Measurements from ENCODE around the gene OBSCN.

Gene OBSCN

GRCh38 chr1:228373004-228373680 lies 165.3 kb downstream of the OBSCN start:
- DNase-seq: no peak

GRCh38 chr1:228373681-228374571 lies 166.1 kb downstream of the OBSCN start:
- DNase-seq: no peak

DNA sequence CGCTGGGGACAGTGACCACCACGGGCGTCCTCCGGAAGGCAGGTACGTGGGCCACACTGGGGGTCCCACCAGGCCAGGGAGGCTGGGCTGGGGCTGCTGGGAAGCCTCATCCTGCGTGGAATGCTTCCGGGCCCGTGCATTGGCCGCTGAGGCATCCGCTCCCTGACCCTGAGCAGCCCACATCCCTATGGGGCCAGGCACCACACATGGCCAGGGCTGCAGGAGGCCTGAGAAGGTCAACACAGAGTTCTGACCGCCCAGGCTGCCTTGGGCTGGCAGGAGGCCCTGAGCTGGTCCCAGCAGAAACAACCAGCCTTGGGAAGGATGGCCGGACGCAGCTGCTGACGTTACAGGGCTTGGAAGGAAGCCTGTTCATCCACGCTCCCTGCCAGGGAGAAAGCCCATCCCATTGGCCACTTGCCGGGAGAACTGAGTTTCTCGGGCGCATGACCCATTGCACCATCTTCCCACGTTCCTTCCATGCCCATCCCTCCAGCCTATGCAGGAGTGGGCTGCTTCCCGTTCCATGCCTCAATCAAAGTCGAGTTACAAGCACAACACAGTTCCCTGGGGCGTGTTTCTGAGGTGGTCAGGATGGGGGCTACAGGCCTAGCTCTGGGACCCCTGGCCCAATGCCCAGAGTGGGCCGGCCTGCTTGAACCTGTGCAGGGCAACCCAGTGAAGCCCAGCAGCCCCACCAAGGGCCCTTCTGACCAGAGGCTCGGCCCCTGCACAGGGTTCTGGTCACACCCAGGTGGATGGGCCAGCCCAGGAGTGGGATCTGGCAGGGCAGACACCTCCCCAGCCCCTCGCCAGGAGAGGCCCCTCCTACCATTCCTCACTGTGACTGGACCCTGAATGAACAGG lies 167.1 kb downstream of the OBSCN start:
- DNase-seq: peak; percentile 74

DNA sequence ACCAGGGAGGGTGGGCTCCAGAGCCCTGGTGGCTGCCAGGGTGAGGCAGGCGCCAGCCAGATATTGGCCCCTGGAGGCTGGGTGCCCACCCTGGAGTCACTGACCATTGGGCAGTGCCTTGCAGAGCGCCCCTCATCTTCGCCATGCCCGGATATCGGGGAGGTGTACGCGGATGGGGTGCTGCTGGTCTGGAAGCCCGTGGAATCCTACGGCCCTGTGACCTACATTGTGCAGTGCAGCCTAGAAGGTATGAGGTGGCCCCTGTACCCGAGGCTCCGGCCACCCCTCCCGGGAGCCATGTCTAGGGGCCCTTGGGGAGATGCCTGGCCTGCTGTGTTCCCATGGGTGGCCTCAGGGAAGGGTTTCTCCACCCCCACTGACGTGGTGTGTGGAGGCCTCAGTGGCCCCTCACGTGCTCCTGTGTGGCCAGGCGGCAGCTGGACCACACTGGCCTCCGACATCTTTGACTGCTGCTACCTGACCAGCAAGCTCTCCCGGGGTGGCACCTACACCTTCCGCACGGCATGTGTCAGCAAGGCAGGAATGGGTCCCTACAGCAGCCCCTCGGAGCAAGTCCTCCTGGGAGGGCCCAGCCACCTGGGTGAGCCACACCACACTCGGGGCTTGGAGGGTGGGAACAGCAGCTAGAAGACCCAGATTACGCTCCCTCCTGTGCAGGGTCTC lies 167.9 kb downstream of the OBSCN start:
- DNase-seq: no peak

DNA sequence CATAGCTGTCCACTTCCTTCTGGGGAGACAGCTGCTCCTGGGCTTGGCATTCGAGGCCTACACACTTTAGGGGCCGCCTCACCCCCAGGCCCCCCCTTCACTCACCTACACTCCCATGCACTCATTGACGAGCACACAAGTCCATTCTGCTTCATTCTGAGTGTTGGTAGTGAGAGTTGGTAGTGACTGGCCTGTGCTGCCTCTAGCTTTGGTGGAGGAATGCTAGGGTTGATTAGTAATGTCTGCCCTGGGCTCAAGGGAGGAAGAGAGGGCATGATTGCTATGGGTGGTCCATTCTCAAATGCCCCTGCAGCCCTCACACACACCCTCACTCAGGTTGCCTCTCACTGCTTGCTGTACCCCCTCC lies 168.4 kb downstream of the OBSCN start:
- DNase-seq: no peak

DNA sequence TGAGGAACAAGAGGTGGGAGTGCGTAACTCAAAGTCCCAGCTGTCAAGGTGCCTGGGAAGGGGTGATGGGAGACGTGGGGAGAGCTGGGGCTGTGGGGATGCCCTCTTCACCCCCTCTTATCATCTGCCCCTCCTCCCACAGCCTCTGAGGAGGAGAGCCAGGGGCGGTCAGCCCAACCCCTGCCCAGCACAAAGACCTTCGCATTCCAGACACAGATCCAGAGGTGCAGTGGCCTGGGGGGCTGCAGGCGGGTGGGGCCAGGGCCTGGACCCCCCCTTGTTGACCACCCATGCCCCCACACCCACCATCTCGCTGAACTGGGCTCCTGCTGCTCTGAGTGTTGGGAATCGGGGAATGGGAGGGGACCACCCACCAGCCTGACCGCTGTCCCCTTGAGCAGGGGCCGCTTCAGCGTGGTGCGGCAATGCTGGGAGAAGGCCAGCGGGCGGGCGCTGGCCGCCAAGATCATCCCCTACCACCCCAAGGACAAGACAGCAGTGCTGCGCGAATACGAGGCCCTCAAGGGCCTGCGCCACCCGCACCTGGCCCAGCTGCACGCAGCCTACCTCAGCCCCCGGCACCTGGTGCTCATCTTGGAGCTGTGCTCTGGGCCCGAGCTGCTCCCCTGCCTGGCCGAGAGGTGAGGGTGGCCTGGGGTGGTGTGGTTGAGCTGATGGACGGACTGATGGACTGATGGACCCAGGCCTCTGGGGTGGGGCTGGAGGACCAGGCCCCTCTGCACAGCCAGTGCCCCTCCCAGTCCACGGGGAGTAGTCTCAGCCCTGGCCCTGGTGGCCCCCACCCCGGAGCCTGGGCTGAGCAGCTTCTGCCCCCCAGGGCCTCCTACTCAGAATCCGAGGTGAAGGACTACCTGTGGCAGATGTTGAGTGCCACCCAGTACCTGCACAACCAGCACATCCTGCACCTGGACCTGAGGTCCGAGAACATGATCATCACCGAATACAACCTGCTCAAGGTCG lies 169.1 kb downstream of the OBSCN start:
- no peak for DNase-seq

DNA sequence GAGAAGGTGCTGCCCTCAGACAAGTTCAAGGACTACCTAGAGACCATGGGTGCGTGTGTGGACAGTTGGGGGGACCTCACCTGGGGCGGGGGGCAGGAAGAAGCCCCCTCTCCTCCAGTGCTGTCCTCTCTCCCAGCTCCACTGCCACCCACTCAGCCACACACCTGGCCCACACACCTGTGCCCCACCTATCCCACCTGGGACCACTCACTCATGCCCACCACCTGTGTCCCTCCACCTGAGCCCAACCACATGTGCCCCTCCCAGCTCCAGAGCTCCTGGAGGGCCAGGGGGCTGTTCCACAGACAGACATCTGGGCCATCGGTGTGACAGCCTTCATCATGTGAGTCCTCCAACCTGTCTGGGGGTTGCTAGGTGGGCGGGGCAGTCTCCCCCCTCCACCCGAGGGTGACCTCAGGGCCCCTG lies 169.8 kb downstream of the OBSCN start:
- no peak for DNase-seq

DNA sequence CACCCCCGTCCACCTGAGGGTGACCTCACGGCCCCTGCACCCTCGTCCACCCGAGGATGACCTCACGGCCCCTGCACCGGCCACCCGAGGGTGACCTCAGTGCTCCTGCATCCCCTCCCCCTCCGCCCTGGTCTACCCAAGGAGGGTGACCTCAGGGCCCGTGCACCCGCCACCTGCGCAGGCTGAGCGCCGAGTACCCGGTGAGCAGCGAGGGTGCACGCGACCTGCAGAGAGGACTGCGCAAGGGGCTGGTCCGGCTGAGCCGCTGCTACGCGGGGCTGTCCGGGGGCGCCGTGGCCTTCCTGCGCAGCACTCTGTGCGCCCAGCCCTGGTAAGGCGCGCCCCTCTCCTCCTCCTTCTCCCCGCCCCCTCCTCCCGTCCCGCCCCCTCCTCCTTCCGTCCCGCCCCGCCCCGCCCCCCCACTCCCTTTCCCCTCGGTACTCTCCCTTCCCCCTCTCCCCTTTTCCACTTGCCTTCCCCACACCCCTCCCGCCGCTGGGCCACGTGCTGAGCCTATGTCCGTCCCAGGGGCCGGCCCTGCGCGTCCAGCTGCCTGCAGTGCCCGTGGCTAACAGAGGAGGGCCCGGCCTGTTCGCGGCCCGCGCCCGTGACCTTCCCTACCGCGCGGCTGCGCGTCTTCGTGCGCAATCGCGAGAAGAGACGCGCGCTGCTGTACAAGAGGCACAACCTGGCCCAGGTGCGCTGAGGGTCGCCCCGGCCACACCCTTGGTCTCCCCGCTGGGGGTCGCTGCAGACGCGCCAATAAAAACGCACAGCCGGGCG lies 170.4 kb downstream of the OBSCN start:
- peak; percentile 68 for DNase-seq

- peak; percentile 26 for DNase-seq
Observed at GRCh38 chr1:228378873-228379460, 171.1 kb downstream of the OBSCN start.

GRCh38 chr1:228379666-228380065 lies 171.8 kb downstream of the OBSCN start:
- no peak for DNase-seq

GRCh38 chr1:228381356-228381755 lies 173.5 kb downstream of the OBSCN start:
- DNase-seq: no peak

- DNase-seq: no peak
Observed at GRCh38 chr1:228383773-228384172, 175.9 kb downstream of the OBSCN start.

DNA sequence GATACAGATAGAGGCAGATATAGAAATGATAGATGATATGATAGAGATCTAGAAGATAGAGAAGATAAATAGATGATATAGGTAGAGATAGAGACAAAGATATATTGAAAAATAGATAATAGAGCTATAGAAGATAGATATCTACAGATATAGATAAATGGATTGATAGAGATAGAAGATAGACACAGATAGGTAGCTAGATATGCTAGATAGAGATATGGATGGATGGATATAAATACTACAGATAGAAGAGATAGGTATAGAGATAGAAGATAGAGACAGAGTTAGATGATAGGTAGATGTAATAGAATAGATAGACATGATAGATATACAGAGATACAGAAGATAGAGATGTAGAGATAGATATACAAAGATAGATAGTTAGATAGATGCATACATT lies 177.4 kb downstream of the OBSCN start:
- no peak for DNase-seq

- no peak for DNase-seq
Observed at GRCh38 chr1:228387321-228387720, 179.5 kb downstream of the OBSCN start.

DNA sequence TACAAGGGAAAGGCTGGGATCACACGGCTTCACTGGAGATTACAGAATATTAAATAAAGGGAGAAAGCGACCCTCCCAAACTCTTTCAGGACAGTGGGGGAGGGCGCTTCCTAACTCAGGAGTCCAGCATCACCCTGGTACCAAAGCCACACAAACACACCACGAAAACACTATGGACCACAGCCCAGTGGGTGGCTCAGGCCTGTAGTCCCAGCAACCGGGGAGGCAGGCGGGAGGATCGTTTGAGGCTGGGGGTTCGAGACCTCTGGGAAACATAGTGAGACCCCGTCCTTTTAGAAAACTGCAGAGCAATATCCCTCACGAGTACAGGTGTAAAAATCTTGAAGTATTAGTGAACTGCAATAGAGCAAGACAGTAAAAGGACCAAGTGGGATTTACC lies 182.8 kb downstream of the OBSCN start:
- DNase-seq: no peak

DNA sequence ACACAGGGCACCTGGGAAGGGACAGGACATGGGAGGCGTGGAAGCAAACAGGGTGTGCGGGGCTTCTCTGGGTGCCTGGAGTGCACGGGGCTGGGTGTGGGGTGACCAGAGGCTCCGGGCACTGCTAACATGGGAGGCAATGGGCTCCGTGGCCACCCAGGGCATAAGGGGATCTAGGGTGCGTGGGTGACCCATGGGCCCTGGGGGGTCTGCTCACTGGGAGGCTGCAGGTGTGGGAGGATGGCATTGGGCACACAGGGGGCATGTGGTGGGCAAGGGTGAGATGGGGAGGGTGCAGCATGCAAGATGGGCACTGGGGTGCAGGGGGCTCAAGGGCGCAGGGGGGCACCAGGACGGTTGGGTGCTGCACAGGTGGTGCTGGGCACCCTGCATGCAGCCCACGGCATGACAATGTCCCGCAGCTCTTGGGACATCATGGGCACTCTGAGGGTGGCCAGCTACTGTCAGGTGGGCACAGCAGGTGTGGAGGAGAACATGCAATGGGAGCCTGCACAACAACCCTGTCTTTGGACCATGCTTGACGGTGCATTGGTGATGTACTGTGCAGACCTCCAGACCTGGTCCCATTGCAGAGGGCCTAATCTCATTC lies 183.7 kb downstream of the OBSCN start:
- no peak for DNase-seq

GRCh38 chr1:228392111-228392936 lies 184.5 kb downstream of the OBSCN start:
- DNase-seq: peak; percentile 59

DNA sequence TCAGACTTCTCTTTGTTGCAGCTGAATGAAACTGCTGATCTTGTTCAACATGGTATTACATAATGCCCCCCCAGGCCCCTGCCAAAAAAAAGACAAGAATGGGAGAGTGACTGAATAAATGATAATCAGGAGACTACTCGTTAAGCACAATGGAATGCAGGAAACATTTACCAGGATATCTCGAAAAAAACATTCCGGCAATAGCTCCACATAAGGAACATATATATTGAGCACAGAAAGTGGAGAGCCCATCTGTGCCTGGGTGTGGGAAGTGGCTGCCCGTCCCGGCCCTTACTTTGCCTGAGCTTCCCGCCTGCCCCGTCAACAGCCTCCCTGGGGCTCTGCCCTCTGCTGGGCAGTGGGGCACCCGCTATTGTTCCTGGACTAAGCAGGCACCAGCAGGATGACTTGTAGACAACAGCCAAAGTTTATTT lies 185.4 kb downstream of the OBSCN start:
- peak; percentile 87 for DNase-seq
